IMR-90 (cell line): Measurements from ENCODE around the gene CEP170B. TPM values are rescaled to one million over a fixed set of nuclear protein-coding genes. Genes with fewer than 3 reads are reported as not detected.

Experiments
- ATAC-seq: fragments of 200-7000 bp; cut with Tn5 transposase; 2 replicates; pipeline ENCODE4 v1.9.1; 2020; ENCODE audit warnings: low read depth, mild to moderate bottlenecking, moderate library complexity
- BruUV-seq: library from RNA; stranded (reverse); fragments of 400-500 nt; replicated peaks from 2 replicates; lab custom pipeline; 2021; lab: Mats Ljungman, UMichigan
- CTCF ChIA-PET: fragments of 300-600 bp; formaldehyde crosslinking; extraction: SDS; loops from one replicate; lab custom pipeline; 2021; ENCODE audit warnings: antibody characterized with exemption; lab: Yijun Ruan, JAX
- POLR2A ChIA-PET: fragments of 300-600 bp; sonication (Branson Sonifier 250); formaldehyde crosslinking; loops from one replicate; lab custom pipeline; 2022; ENCODE audit warnings: antibody characterized with exemption; ENCODE audit not compliant: unreplicated experiment; lab: Charles Lee
- DNase-seq: peaks from one replicate; pipeline ENCODE4 v3.0.0; 2013
- H2AFZ ChIP-seq: replicated peaks from 2 replicates; pipeline ENCODE3; 2013; ENCODE audit warnings: low read length, mild to moderate bottlenecking; ENCODE audit not compliant: poor library complexity
- H2AK5ac ChIP-seq: 2 replicates; pipeline ENCODE4 v1.6.1; 2013; ENCODE audit warnings: low read depth, low read length, inconsistent platforms
- H2AK9ac ChIP-seq: replicated peaks from 2 replicates; pipeline ENCODE3; 2013; ENCODE audit warnings: mild to moderate bottlenecking, low read depth, low read length, moderate library complexity; ENCODE audit not compliant: poor library complexity
- H2BK120ac ChIP-seq: 2 replicates; pipeline ENCODE4 v1.6.1; 2013; ENCODE audit warnings: low read depth, low read length, inconsistent platforms
- H2BK15ac ChIP-seq: 3 replicates; pipeline ENCODE4 v1.6.1; 2013; ENCODE audit warnings: low read depth, low read length, inconsistent platforms
- H2BK20ac ChIP-seq: 2 replicates; pipeline ENCODE4 v1.6.1; 2013; ENCODE audit warnings: low read depth, mild to moderate bottlenecking, inconsistent platforms, low read length, moderate library complexity
- H2BK5ac ChIP-seq: 2 replicates; pipeline ENCODE4 v1.6.1; 2013; ENCODE audit warnings: mild to moderate bottlenecking, low read depth, low read length, inconsistent platforms; ENCODE audit not compliant: poor library complexity, severe bottlenecking
- H3K14ac ChIP-seq: replicated peaks from 2 replicates; pipeline ENCODE4 v1.6.1; 2013; ENCODE audit warnings: low read depth, low read length, inconsistent platforms
- H3K18ac ChIP-seq: 2 replicates; pipeline ENCODE4 v1.6.1; 2013; ENCODE audit warnings: low read depth, low read length, control low read depth
- H3K23ac ChIP-seq: 2 replicates; pipeline ENCODE4 v1.6.1; 2013; ENCODE audit warnings: low read depth, low read length, inconsistent platforms
- H3K27ac ChIP-seq: 2 replicates; pipeline ENCODE4 v1.5.1; 2013; ENCODE audit warnings: mild to moderate bottlenecking, control low read depth, low read length; ENCODE audit not compliant: insufficient read depth
- H3K27me3 ChIP-seq: 2 replicates; pipeline ENCODE4 v1.6.1; 2013; ENCODE audit warnings: low read length; ENCODE audit not compliant: control insufficient read depth, insufficient read depth
- H3K36me3 ChIP-seq: 2 replicates; pipeline ENCODE4 v1.6.1; 2013; ENCODE audit warnings: low read length, mixed read lengths; ENCODE audit not compliant: control insufficient read depth, insufficient read depth
- H3K4ac ChIP-seq: 2 replicates; pipeline ENCODE4 v1.6.1; 2013; ENCODE audit warnings: low read depth, low read length, inconsistent platforms
- H3K4me1 ChIP-seq: 2 replicates; pipeline ENCODE4 v1.6.1; 2013; ENCODE audit warnings: low read length, mixed read lengths; ENCODE audit not compliant: control insufficient read depth, insufficient read depth
- H3K4me2 ChIP-seq: 2 replicates; pipeline ENCODE4 v1.6.1; 2013; ENCODE audit warnings: low read depth, mild to moderate bottlenecking, control low read depth, low read length, moderate library complexity
- H3K4me3 ChIP-seq: 2 replicates; pipeline ENCODE4 v1.5.1; 2013; ENCODE audit warnings: low read depth, mild to moderate bottlenecking, control low read depth, low read length, moderate library complexity; ENCODE audit not compliant: insufficient read depth
- H3K56ac ChIP-seq: 2 replicates; pipeline ENCODE4 v1.6.1; 2013; ENCODE audit warnings: low read length, inconsistent platforms; ENCODE audit not compliant: insufficient read depth; ENCODE audit errors: extremely low read depth
- H3K79me1 ChIP-seq, 2 experiments: 2 replicates each; pipeline ENCODE4 v1.6.1; 2013; ENCODE audit warnings: low read length in 2 of 2, inconsistent platforms in 1 of 2, low read depth in 1 of 2
- H3K9ac ChIP-seq: 2 replicates; pipeline ENCODE4 v1.6.1; 2013; ENCODE audit warnings: low read depth, low read length, control low read depth
- H3K9me1 ChIP-seq: 2 replicates; pipeline ENCODE4 v1.6.1; 2013; ENCODE audit warnings: low read length, inconsistent platforms; ENCODE audit not compliant: insufficient read depth
- H3K9me3 ChIP-seq: 2 replicates; pipeline ENCODE4 v1.6.1; 2013; ENCODE audit warnings: low read length; ENCODE audit not compliant: control insufficient read depth, insufficient read depth
- H4K20me1 ChIP-seq: 2 replicates; pipeline ENCODE4 v1.6.1; 2013; ENCODE audit warnings: low read length, inconsistent platforms; ENCODE audit not compliant: insufficient read depth
- H4K5ac ChIP-seq: 2 replicates; pipeline ENCODE4 v1.6.1; 2013; ENCODE audit warnings: mild to moderate bottlenecking, low read depth, low read length, control low read depth
- H4K8ac ChIP-seq, 2 experiments: 2 replicates each; pipeline ENCODE4 v1.6.1; 2013; ENCODE audit warnings: low read depth in 2 of 2, low read length in 2 of 2, control low read depth in 1 of 2, inconsistent platforms in 1 of 2
- H4K91ac ChIP-seq: 2 replicates; pipeline ENCODE4 v1.6.1; 2013; ENCODE audit warnings: low read depth, low read length, inconsistent platforms; ENCODE audit not compliant: insufficient read depth
- BHLHE40 ChIP-seq: fragments of 150-350 bp; IDR thresholded peaks from 2 replicates; pipeline ENCODE4 v1.6.1; 2016; ENCODE audit warnings: mild to moderate bottlenecking, low read depth, low read length
- CEBPB ChIP-seq: IDR thresholded peaks from 2 replicates; pipeline ENCODE4 v1.6.1; 2012; ENCODE audit warnings: low read depth, low read length, improper control_type of control experiment
- CHD1 ChIP-seq: IDR thresholded peaks from 2 replicates; pipeline ENCODE4 v1.6.1; 2012; ENCODE audit warnings: low read depth, low read length, improper control_type of control experiment
- FOS ChIP-seq: fragments of 150-350 bp; IDR thresholded peaks from 2 replicates; pipeline ENCODE4 v1.6.1; 2016; ENCODE audit warnings: low read depth, low read length
- MAFK ChIP-seq: IDR thresholded peaks from 2 replicates; pipeline ENCODE4 v1.6.1; 2012; ENCODE audit warnings: low read depth, low read length, improper control_type of control experiment
- MAZ ChIP-seq: IDR thresholded peaks from 2 replicates; pipeline ENCODE4 v1.6.1; 2012; ENCODE audit warnings: low read depth, mild to moderate bottlenecking, low read length, improper control_type of control experiment, moderate library complexity, borderline replicate concordance
- MXI1 ChIP-seq: IDR thresholded peaks from 2 replicates; pipeline ENCODE4 v1.6.1; 2012; ENCODE audit warnings: low read depth, mild to moderate bottlenecking, low read length, moderate library complexity, borderline replicate concordance
- NFE2L2 ChIP-seq: fragments of 150-350 bp; IDR thresholded peaks from 2 replicates; pipeline ENCODE4 v1.6.1; 2016; ENCODE audit warnings: low read depth, mild to moderate bottlenecking, low read length
- POLR2A ChIP-seq: IDR thresholded peaks from 2 replicates; pipeline ENCODE4 v1.6.1; 2012; ENCODE audit warnings: mild to moderate bottlenecking, low read depth, low read length
- RAD21 ChIP-seq: IDR thresholded peaks from 2 replicates; pipeline ENCODE4 v1.6.1; 2012; ENCODE audit warnings: low read length, improper control_type of control experiment
- RCOR1 ChIP-seq: IDR thresholded peaks from 2 replicates; pipeline ENCODE4 v1.6.1; 2012; ENCODE audit warnings: mild to moderate bottlenecking, low read length, improper control_type of control experiment; ENCODE audit not compliant: insufficient replicate concordance
- RFX5 ChIP-seq: IDR thresholded peaks from 2 replicates; pipeline ENCODE4 v1.8.0; 2012; ENCODE audit warnings: low read depth, mild to moderate bottlenecking, low read length, moderate library complexity
- SMC3 ChIP-seq: fragments of 150-350 bp; IDR thresholded peaks from 2 replicates; pipeline ENCODE4 v1.6.1; 2016; ENCODE audit warnings: low read depth, mild to moderate bottlenecking, antibody characterized with exemption, low read length, moderate library complexity
- WGBS, 2 experiments: methylation state at CpG; one replicate each; pipeline versions ENCODE4 v1.1.5 to v1.1.7; 2013; ENCODE audit warnings: missing lambda C conversion rate in 2 of 2; ENCODE audit not compliant: insufficient read length in 1 of 2; ENCODE audit errors: extremely low coverage in 2 of 2; 5-methylcytosine and 5-hydroxymethylcytosine counted together
- dilution Hi-C: fragments of 300-500 bp; cut with HindIII; formaldehyde crosslinking; loops from one replicate; pipeline ENCODE4 v1.14.3; 2018; ENCODE audit warnings: low sequenced_read_pairs; ENCODE audit not compliant: unreplicated experiment
- in situ Hi-C: fragments of 300-500 bp; cut with MboI; formaldehyde crosslinking; loops from 3 replicates; pipeline ENCODE4 v1.14.3; 2019; ENCODE audit warnings: low sequenced_read_pairs, inconsistent platforms, mixed read lengths
- intact Hi-C: fragments of 100-400 bp; cut with micrococcal nuclease; formaldehyde crosslinking; loops from 2 replicates; pipeline ENCODE4 v1.10.0; 2022
- polyA plus RNA-seq, 3 experiments: library from polyadenylated mRNA; depleted of rRNA; stranded (reverse); fragments of >200 nt; gene quantifications; 2 replicates each; pipeline ENCODE4 v1.2.3, GENCODE V29; 2012; ENCODE audit warnings: low replicate concordance in 1 of 3
- total RNA-seq: library from RNA; depleted of rRNA; stranded (reverse); fragments of >200 nt; gene quantifications from 2 replicates; pipeline ENCODE4 v1.2.3, GENCODE V29; 2012
- TF ChIP-seq, protein P1 (sequence below): conservative IDR thresholded peaks from 2 replicates; pipeline ENCODE4 v1.5.1; 2012; ENCODE audit warnings: mild to moderate bottlenecking, low read depth, low read length, improper control_type of control experiment
- TF ChIP-seq, protein P2 (sequence below): fragments of 150-350 bp; IDR thresholded peaks from 2 replicates; pipeline ENCODE4 v1.6.1; 2017; ENCODE audit warnings: mild to moderate bottlenecking, antibody characterized with exemption, low read length, low read depth

The CEP170B gene
- total and polyA plus RNA-seq, 2 of the 4 experiments (the other 2 are of a cell fraction): 3.6 to 13.1 TPM

DNA sequence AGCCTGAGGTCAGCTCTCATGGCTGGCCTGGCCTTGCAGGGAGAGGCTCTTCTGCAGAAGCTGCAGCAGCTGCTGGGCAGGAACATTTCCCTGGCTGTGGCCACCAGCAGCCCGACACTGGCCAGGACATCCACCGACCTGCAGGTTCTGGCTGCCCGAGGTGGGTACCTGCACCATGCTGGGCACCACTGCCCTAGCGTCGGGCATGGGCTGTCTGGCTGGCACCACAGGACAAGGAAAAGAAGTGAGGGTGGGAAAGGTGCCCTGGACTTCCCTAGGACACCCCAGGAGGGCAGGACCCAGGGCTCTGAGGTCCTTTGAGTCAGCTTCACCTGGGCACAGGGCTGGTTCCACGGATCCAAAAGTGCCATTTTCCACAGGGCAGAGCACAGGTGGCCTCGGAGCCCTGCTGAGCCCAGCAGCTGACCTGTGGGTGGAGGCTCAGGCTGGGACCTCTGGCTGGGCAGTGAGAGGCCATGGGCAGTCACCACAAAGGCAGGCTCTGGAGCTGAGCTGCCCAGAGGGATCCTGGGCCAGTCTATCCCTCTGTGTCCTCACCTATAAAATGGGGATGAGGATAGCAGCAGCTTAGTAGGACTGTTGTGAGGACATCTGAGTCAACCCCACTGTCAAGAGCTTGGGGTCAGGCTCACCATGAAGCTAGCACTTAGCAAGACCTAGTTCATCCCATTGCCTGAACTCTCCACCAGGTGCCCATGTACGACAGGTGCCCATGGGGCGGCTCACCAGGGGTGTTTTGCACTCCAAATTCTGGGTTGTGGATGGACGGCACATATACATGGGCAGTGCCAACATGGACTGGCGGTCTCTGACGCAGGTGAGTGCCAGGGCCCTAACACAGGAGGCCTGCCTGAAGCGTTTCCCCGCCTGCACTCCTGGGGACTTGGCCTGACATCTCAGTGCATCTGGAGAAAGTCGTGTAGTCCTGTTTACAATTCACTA is 64.5 kb downstream of the CEP170B start:
- H3K27me3 ChIP-seq: peaks cover 42% of the 10 kb centered on the region
- ATAC-seq: no peak
- no peak overlapping the region for H3K9ac ChIP-seq
- no peak overlapping the region for H3K4me2 ChIP-seq
- intact Hi-C loops: loop anchor here (5.0 kb wide), 1 partner anchor 43 kb away; no protein-coding TSS in a partner anchor
- peaks cover 2% of the 10 kb centered on the region; the same call in 1 of the 2 replicates for H3K4me1 ChIP-seq
- no peaks in the 10 kb centered on the region for H3K36me3 ChIP-seq
- no peak overlapping the region for H3K27ac ChIP-seq
- H2BK20ac ChIP-seq: no peak overlapping the region
- no peak overlapping the region for H2BK120ac ChIP-seq
- no peak overlapping the region for H2AK9ac ChIP-seq
- no peak overlapping the region for H2AFZ ChIP-seq
- H4K8ac ChIP-seq: no peak overlapping the region
- no TSS peak for BruUV-seq
- no peaks in the 10 kb centered on the region for H3K9me3 ChIP-seq
- no peak overlapping the region for H3K18ac ChIP-seq
- no peak for DNase-seq
- WGBS, 2 experiments: 84% methylated on average over 7 of the region's 15 CpGs; no CpG with 5 or more reads in 1 of the 2 experiments
- CTCF ChIA-PET: interaction anchor here (0.9 kb wide), 1 partner anchor 34 kb away, joined by 3 read pairs; no protein-coding TSS in a partner anchor
- H2AK5ac ChIP-seq: no peak overlapping the region
- dilution Hi-C loops: loop anchor here (10.0 kb wide), 1 partner anchor 125 kb away; no protein-coding TSS in a partner anchor
- H3K9me1 ChIP-seq: no peaks in the 10 kb centered on the region
- no peak overlapping the region for H3K23ac ChIP-seq
- no peak overlapping the region for H2BK5ac ChIP-seq
- POLR2A ChIA-PET: no interaction called here
- H3K4ac ChIP-seq: no peak overlapping the region
- no peak overlapping the region for H3K14ac ChIP-seq
- H3K4me3 ChIP-seq: no peak overlapping the region
- no peak overlapping the region for H4K5ac ChIP-seq
- no peak overlapping the region for H3K56ac ChIP-seq
- in situ Hi-C loops: no loop called here
- no peaks in the 10 kb centered on the region for H4K20me1 ChIP-seq
- no peak overlapping the region for H2BK15ac ChIP-seq
- no peaks in the 10 kb centered on the region for H3K79me1 ChIP-seq
- no peak overlapping the region for H4K91ac ChIP-seq
- TF ChIP-seq FOS (no peak), MAFK (no peak), BHLHE40 (no peak), RCOR1 (no peak), MAZ (no peak), SMC3 (no peak), MXI1 (no peak), RFX5 (no peak), POLR2A (no peak), RAD21 (no peak), CEBPB (no peak), CHD1 (no peak), NFE2L2 (no peak)
- TF ChIP-seq, protein P1, sequence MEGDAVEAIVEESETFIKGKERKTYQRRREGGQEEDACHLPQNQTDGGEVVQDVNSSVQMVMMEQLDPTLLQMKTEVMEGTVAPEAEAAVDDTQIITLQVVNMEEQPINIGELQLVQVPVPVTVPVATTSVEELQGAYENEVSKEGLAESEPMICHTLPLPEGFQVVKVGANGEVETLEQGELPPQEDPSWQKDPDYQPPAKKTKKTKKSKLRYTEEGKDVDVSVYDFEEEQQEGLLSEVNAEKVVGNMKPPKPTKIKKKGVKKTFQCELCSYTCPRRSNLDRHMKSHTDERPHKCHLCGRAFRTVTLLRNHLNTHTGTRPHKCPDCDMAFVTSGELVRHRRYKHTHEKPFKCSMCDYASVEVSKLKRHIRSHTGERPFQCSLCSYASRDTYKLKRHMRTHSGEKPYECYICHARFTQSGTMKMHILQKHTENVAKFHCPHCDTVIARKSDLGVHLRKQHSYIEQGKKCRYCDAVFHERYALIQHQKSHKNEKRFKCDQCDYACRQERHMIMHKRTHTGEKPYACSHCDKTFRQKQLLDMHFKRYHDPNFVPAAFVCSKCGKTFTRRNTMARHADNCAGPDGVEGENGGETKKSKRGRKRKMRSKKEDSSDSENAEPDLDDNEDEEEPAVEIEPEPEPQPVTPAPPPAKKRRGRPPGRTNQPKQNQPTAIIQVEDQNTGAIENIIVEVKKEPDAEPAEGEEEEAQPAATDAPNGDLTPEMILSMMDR: no peak
- TF ChIP-seq, protein P2, sequence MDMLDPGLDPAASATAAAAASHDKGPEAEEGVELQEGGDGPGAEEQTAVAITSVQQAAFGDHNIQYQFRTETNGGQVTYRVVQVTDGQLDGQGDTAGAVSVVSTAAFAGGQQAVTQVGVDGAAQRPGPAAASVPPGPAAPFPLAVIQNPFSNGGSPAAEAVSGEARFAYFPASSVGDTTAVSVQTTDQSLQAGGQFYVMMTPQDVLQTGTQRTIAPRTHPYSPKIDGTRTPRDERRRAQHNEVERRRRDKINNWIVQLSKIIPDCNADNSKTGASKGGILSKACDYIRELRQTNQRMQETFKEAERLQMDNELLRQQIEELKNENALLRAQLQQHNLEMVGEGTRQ: no peak
